K562 (cell line): ENCODE results near the gene USP15. TPM values are rescaled to one million over a fixed set of nuclear protein-coding genes. Genes with fewer than 3 reads are reported as not detected.

Source experiments
- ATAC-seq: fragments of 200-7000 bp; cut with Tn5 transposase; 3 replicates; pipeline ENCODE4 v1.9.1; 2020; ENCODE audit warnings: moderate library complexity
- BruUV-seq: library from RNA; stranded (reverse); fragments of 400-500 nt; replicated peaks from 2 replicates; lab custom pipeline; 2021; lab: Mats Ljungman, UMichigan
- CTCF ChIA-PET: fragments of 300-600 bp; formaldehyde crosslinking; extraction: SDS; loops from one replicate; lab custom pipeline; 2021; ENCODE audit warnings: low intra/inter-chr PET ratio; lab: Yijun Ruan, JAX
- POLR2A ChIA-PET: fragments of 300-600, 350-650 bp; sonication (Branson Sonifier 250); formaldehyde crosslinking; extraction: SDS; loops from one replicate; lab custom pipeline; 2021; ENCODE audit warnings: antibody characterized with exemption, inconsistent platforms; lab: Yijun Ruan, JAX
- DNase-seq, 4 experiments: peaks; one replicate each; pipeline versions ENCODE4 v3.0.0 to v3.0.0-alpha.2; 2011 to 2018; ENCODE audit warnings: low spot score in 3 of 4, mixed read lengths in 3 of 4; ENCODE audit errors: extremely low read depth in 1 of 4
- FAIRE-seq: peaks from 2 replicates; lab custom pipeline; 2011; peaks lifted over from hg19 to GRCh38; lab: Jason Lieb, UNC
- H2AFZ ChIP-seq: 2 replicates; pipeline ENCODE4 v1.6.0; 2011; ENCODE audit warnings: low read depth, low read length, control low read depth, inconsistent platforms
- H3K27ac ChIP-seq: fragments of 200-600 bp; 3 replicates; pipeline ENCODE4 v1.8.0; 2011; ENCODE audit warnings: low read depth, mild to moderate bottlenecking, control low read depth, inconsistent platforms, low read length, moderate library complexity, mixed read lengths; ENCODE audit errors: extremely low read depth
- H3K27me3 ChIP-seq, 2 experiments: fragments of 300-600 bp in 1 of 2; 2 replicates in 1 of 2; 3 replicates in 1 of 2; pipeline versions ENCODE4 v1.6.0 to v1.8.0; 2011; ENCODE audit warnings: inconsistent platforms in 2 of 2, low read length in 2 of 2, mild to moderate bottlenecking in 1 of 2, mixed read lengths in 1 of 2, moderate library complexity in 1 of 2; ENCODE audit not compliant: control insufficient read depth in 2 of 2, insufficient read depth in 2 of 2
- H3K36me3 ChIP-seq: fragments of 300-600 bp; 3 replicates; pipeline ENCODE4 v1.8.0; 2011; ENCODE audit warnings: mild to moderate bottlenecking, low read length, inconsistent platforms; ENCODE audit not compliant: control insufficient read depth, insufficient read depth
- H3K4me1 ChIP-seq, 2 experiments: fragments of 200-600 bp in 1 of 2; replicated peaks in 1 of 2; 2 replicates in 1 of 2; 3 replicates in 1 of 2; pipeline versions ENCODE4 v1.5.1 to v1.8.0; 2011; ENCODE audit warnings: inconsistent platforms in 2 of 2, low read length in 2 of 2, mild to moderate bottlenecking in 1 of 2, mixed read lengths in 1 of 2, moderate library complexity in 1 of 2; ENCODE audit not compliant: control insufficient read depth in 2 of 2, insufficient read depth in 2 of 2
- H3K4me2 ChIP-seq: 2 replicates; pipeline ENCODE4 v1.6.1; 2011; ENCODE audit warnings: low read length, control low read depth, inconsistent platforms, mixed read lengths; ENCODE audit not compliant: insufficient read depth
- H3K4me3 ChIP-seq: fragments of 200-600 bp; sonication (generic), shearing (Covaris generic); 2 replicates; pipeline ENCODE4 v1.5.1; 2016; ENCODE audit warnings: control low read depth, inconsistent platforms
- H3K79me2 ChIP-seq: fragments of 200-600 bp; 3 replicates; pipeline ENCODE4 v1.8.0; 2011; ENCODE audit warnings: low read length, inconsistent platforms; ENCODE audit not compliant: control insufficient read depth, insufficient read depth
- H3K9ac ChIP-seq, 2 experiments: 2 replicates each; pipeline versions ENCODE4 v1.6.0 to v1.6.1; 2011; ENCODE audit warnings: low read depth in 2 of 2, low read length in 2 of 2, control low read depth in 1 of 2, inconsistent platforms in 1 of 2, mild to moderate bottlenecking in 1 of 2, mixed read lengths in 1 of 2; ENCODE audit not compliant: insufficient read depth in 1 of 2
- H3K9me1 ChIP-seq: one replicate; pipeline ENCODE4 v1.6.0; 2011; ENCODE audit warnings: inconsistent platforms, mild to moderate bottlenecking, low read length, moderate library complexity; ENCODE audit not compliant: control insufficient read depth, insufficient read depth
- H3K9me3 ChIP-seq: replicated peaks from 2 replicates; pipeline ENCODE4 v1.5.1; 2011; ENCODE audit warnings: low read depth, low read length, inconsistent platforms; ENCODE audit not compliant: control insufficient read depth, insufficient read depth
- H4K20me1 ChIP-seq: replicated peaks from 2 replicates; pipeline ENCODE4 v1.6.1; 2011; ENCODE audit warnings: low read length, inconsistent platforms, mixed read lengths; ENCODE audit not compliant: control insufficient read depth, insufficient read depth
- CREBBP ChIP-seq: IDR thresholded peaks from one replicate; pipeline ENCODE4 v1.6.1; 2012; ENCODE audit warnings: low read depth, mild to moderate bottlenecking, control low read depth, inconsistent platforms, low read length
- ERF ChIP-seq: fragments of 450-650 bp; formaldehyde crosslinking; IDR thresholded peaks from 2 replicates; pipeline ENCODE4 v1.4.0; 2020; ENCODE audit warnings: mild to moderate bottlenecking, mixed read lengths
- FUS ChIP-seq: fragments of 200-400 bp; formaldehyde crosslinking; optimal IDR thresholded peaks from 2 replicates; pipeline ENCODE3; 2017; ENCODE audit warnings: low read depth, low read length
- GATA2 ChIP-seq: sonication (generic); formaldehyde crosslinking; IDR thresholded peaks from 2 replicates; pipeline ENCODE4 v1.4.0; 2020; ENCODE audit warnings: mild to moderate bottlenecking, missing genetic modification reagents
- HNRNPH1 ChIP-seq: fragments of 200-400 bp; formaldehyde crosslinking; optimal IDR thresholded peaks from 2 replicates; pipeline ENCODE3; 2017; ENCODE audit warnings: low read depth, mild to moderate bottlenecking, low read length, moderate library complexity
- MYNN ChIP-seq, 2 experiments: sonication (generic); formaldehyde crosslinking in 1 of 2; IDR thresholded peaks; 2 replicates each; pipeline versions ENCODE4 v1.5.0 to v1.6.1; 2016 to 2020; ENCODE audit warnings: antibody characterized with exemption in 1 of 2, missing genetic modification reagents in 1 of 2
- ZNF778 ChIP-seq: fragments of 450-650 bp; formaldehyde crosslinking; IDR thresholded peaks from 2 replicates; pipeline ENCODE4 v1.4.0; 2020; ENCODE audit warnings: mild to moderate bottlenecking, moderate library complexity
- WGBS: fragments of 100-300 bp; shearing (Covaris generic); methylation state at CpG from one replicate; pipeline ENCODE4 v1.1.6; 2016; ENCODE audit warnings: low coverage, mixed read lengths; ENCODE audit not compliant: insufficient coverage; ENCODE audit errors: missing lambda C conversion rate; 5-methylcytosine and 5-hydroxymethylcytosine counted together
- in situ Hi-C: fragments of 300-500 bp; cut with MboI; formaldehyde crosslinking; loops from 4 replicates; pipeline ENCODE4 v1.15.0; 2018; ENCODE audit warnings: inconsistent platforms, mixed read lengths
- intact Hi-C: fragments of 100-400 bp; cut with micrococcal nuclease; formaldehyde crosslinking; loops from 2 replicates; pipeline ENCODE4 v1.14.2; 2022
- polyA plus RNA-seq, 8 experiments: library from polyadenylated mRNA; depleted of rRNA in 4 of 8; stranded (reverse) in 5 of 8; unstranded in 3 of 8; fragments of >200 nt; fragmentation: Nextera tagmentation in 2 of 8; fragmentation: Illumina TruSeq in 1 of 8; extraction: Ambion mirVana in 2 of 8; extraction: Trizol in 1 of 8; gene quantifications; 2 replicates each; pipeline versions ENCODE4 v1.2.1 to v1.2.3, GENCODE V29; 2011 to 2014; ENCODE audit warnings: inconsistent platforms in 1 of 8, missing spikeins in 1 of 8
- total RNA-seq, 7 experiments: library from RNA; depleted of rRNA in 6 of 7; stranded (reverse); fragments of >200 nt in 6 of 7; fragmentation: Illumina TruSeq in 2 of 7; extraction: Trizol in 2 of 7; gene quantifications; 2 replicates each; pipeline versions ENCODE4 v1.2.1 to v1.2.3, GENCODE V29; 2011 to 2021; ENCODE audit warnings: low replicate concordance in 1 of 7
- TF ChIP-seq, protein P1 (sequence below): fragments of 250-450 bp; sonication (Bioruptor Pico); IDR thresholded peaks from 2 replicates; pipeline ENCODE4 v1.8.0; 2021; ENCODE audit warnings: borderline replicate concordance, mild to moderate bottlenecking, moderate library complexity; ENCODE audit not compliant: poor library complexity, severe bottlenecking
- TF ChIP-seq, protein P2 (sequence below): fragments of 250-450 bp; sonication (Bioruptor Pico); IDR thresholded peaks from 2 replicates; pipeline ENCODE4 v1.8.0; 2022; ENCODE audit warnings: inconsistent platforms

Gene USP15
- total and polyA plus RNA-seq, 9 of the 15 experiments (the other 6 are each of a cell fraction or from before 2014, with no cell fraction given), result 140 to 272 (median 182) TPM

DNA sequence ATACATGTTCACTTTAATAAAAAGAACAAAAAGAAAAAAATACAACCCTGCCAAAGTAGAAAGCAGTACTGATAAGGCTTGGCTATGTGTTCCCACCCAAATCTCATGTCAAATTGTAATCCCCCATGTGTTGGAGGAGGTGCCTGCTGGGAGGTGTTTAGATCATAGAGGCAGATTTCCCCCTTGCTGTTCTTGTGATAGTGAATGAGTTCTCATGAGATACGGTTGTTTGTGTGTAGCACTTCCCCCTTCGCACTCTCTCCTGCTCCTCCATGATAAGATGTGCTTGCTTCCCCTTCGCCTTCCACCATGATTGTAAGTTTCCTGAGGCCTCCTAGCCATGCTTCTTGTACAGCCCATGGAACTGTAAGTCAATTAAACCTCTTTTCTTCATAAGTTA is 59.9 kb downstream of the USP15 start:
- CTCF ChIA-PET, result no interaction called here
- peak; percentile 44 for FAIRE-seq
- TF ChIP-seq FUS, result no peak
- no peak for TF ChIP-seq MYNN (IDR thresholded peaks at IDR 0.05)
- no peak for TF ChIP-seq MYNN (CRISPR knock-in tag; IDR thresholded peaks at IDR 0.05)
- TF ChIP-seq ERF (CRISPR knock-in tag), result no peak
- peak; percentile 66 for TF ChIP-seq GATA2 (CRISPR knock-in tag)
- no peak for TF ChIP-seq CREBBP
- TF ChIP-seq, protein P1, sequence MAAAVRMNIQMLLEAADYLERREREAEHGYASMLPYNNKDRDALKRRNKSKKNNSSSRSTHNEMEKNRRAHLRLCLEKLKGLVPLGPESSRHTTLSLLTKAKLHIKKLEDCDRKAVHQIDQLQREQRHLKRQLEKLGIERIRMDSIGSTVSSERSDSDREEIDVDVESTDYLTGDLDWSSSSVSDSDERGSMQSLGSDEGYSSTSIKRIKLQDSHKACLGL (CRISPR knock-in tag), result no peak
- no peak for TF ChIP-seq ZNF778 (CRISPR knock-in tag)
- TF ChIP-seq HNRNPH1, result no peak
- TF ChIP-seq, protein P2, sequence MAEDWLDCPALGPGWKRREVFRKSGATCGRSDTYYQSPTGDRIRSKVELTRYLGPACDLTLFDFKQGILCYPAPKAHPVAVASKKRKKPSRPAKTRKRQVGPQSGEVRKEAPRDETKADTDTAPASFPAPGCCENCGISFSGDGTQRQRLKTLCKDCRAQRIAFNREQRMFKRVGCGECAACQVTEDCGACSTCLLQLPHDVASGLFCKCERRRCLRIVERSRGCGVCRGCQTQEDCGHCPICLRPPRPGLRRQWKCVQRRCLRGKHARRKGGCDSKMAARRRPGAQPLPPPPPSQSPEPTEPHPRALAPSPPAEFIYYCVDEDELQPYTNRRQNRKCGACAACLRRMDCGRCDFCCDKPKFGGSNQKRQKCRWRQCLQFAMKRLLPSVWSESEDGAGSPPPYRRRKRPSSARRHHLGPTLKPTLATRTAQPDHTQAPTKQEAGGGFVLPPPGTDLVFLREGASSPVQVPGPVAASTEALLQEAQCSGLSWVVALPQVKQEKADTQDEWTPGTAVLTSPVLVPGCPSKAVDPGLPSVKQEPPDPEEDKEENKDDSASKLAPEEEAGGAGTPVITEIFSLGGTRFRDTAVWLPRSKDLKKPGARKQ, result no peak

More for the DNA sequence above, 59.9 kb downstream of the USP15 start:
- ATAC-seq (peak; percentile 28), DNase-seq (peak in 1 of 4 experiments; percentile 72)
- Histone ChIP-seq H3K4me2 (no peak overlapping the region), H3K27me3 (no peaks in the 10 kb centered on the region), H3K27ac (0 out of 3 replicates have a peak overlapping the region, but pooled peaks have one; percentile 12), H3K79me2 (peaks cover 89% of the 10 kb centered on the region), H3K4me1 (peaks cover 0 to 3% of the 10 kb centered on the region in 2 experiments; a peak in 1 of 5 replicates), H3K9me3 (peaks cover 23% of the 10 kb centered on the region), H3K36me3 (peaks cover 88% of the 10 kb centered on the region), H2AFZ (no peak overlapping the region), H3K4me3 (no peak overlapping the region), H3K9ac (no peak overlapping the region), H4K20me1 (no peaks in the 10 kb centered on the region), H3K9me1 (no peaks in the 10 kb centered on the region)
- POLR2A ChIA-PET, result no interaction called here
- in situ Hi-C loops (no loop called here), intact Hi-C loops (loop anchor here (5.0 kb wide), 1 partner anchor 58 kb away; the partner anchor contains the start of gene USP15)
- 46% methylated on average over 3 of the region's 3 CpGs for WGBS
- BruUV-seq, result no TSS peak
